GM21390 (cell line): ENCODE measurements around the gene AFF1.
A peak's percentile ranks its signal among the peaks of the same experiment; 100 is the strongest.

Experiments
- ATAC-seq: cut with Tn5 transposase; IDR thresholded peaks from one replicate; pipeline ENCODE4 v1.9.1; 2021; ENCODE audit not compliant: unreplicated experiment

AFF1 gene

DNA sequence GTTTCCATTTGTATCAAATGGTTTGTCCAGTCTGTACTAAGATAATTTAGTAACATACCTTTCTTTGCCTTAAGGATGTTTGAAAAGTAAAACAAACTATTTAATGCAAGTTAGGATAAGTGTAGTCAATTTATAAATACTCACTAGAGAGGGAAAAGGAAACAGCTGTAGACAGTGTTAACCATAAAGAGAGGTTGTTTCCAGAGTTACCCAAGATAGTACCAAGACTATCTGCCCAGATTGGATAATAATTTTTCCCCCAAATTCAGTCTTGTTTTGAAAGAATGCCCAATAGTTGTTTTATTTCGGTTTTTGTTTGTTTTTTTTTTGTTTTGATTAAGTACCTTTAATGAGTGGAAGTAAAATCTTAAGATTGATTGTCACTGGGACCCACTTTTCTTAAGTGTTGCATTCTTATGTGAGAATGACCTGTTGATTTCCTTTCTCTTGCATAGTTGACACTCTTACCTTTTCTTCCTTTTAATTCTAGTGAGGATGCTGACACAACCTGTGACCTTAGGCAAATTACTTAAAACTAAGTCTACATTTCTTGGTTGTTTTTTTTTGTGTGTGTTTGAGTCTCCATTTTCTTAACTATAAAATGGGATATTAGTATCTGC is 12.8 kb downstream of the AFF1 start:
- ATAC-seq: peak; percentile 44

DNA sequence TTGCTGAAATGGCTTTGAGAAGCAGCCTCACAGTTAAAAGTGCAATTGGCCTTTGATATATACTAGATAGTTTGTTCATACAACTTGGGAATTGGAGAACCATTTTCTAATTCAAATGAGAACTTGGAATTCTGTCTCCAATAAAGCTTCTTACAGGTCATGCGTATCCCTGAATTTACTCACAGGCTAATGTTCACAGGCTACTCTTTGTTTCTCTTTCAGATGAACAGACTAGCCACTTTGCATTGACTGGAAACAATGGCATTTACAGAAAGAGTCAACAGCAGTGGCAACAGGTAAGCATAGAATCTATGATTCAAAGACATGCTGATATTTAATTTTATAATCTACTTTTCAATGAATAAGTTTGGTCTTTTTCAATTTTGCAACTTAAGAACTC is 13.5 kb downstream of the AFF1 start:
- no peak for ATAC-seq

DNA sequence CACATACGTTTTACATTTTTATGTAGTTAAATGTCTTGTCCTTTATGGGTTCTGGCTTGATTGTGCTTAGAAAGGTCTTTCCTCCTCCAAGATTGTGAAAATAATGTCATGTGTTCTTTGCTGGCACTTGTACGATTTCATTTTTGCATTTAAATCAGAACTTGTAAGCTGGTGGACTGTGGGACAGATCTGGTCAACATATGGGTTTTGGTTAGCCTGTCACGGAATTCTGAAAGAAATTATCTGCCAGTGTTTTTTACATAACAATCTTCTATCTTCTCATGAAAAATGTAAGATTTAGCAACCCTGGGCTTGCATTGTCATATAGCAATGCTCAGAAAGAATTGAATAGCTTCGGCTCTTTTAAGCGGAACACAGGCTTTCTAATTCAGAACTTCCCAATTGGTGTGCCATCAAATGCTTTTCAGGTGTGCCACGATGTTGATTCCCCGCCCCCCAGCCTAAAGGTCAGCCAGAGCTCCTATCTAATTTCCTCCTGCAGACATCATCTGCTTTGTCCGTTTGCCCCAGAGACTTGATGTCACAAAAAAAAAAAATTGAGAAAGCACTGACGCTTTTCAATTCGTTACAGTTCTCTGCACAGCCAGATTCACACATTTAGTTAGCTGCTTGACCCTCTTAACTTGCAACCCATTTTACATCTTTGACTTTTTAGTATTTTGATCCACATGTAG is 16.2 kb downstream of the AFF1 start:
- no peak for ATAC-seq

DNA sequence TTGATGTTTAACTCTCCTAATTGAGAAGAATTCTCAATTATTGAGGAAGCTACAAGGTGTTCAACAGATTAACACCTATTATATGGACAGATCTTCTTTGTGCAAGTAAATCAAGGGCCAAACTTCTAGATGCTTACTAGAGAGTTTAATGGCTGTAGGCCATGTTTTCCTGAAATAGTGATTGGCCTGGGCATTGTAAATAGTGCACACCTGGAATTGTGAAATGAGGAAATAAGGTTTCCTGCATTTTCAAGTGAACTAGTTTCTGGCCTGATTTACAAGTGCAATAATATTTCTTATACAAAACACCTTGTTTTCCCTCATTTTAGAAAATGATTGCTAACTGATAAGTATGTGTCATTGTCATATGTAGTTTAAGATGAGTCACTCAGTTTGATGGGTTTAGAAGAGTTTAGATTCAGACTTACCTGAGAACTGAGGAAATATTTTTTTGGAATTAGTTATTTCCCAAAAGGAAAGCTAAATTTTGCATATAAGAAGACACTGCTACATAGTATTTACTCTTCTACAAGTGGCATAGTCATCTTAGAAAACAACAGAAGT is 21.2 kb downstream of the AFF1 start:
- ATAC-seq: no peak

DNA sequence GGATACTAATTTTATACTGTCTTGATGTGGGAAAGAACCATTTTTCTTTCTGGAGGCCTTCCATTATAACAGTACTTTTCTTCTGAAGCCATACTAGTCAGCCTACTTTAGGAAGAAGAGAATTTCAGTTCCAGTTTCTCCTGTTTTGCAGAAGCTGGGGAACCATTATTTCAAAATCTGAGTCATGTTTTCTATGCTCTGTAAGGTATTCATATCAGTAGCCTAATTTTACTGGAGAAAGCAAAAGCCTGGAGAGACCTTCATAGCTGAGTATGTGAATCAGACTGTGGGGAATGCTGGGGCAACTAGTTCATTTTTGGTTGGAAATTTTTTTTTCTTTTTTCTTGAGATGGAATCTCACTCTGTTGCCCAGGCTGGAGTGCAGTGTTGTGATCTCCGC is 22.4 kb downstream of the AFF1 start:
- ATAC-seq: peak; percentile 54

DNA sequence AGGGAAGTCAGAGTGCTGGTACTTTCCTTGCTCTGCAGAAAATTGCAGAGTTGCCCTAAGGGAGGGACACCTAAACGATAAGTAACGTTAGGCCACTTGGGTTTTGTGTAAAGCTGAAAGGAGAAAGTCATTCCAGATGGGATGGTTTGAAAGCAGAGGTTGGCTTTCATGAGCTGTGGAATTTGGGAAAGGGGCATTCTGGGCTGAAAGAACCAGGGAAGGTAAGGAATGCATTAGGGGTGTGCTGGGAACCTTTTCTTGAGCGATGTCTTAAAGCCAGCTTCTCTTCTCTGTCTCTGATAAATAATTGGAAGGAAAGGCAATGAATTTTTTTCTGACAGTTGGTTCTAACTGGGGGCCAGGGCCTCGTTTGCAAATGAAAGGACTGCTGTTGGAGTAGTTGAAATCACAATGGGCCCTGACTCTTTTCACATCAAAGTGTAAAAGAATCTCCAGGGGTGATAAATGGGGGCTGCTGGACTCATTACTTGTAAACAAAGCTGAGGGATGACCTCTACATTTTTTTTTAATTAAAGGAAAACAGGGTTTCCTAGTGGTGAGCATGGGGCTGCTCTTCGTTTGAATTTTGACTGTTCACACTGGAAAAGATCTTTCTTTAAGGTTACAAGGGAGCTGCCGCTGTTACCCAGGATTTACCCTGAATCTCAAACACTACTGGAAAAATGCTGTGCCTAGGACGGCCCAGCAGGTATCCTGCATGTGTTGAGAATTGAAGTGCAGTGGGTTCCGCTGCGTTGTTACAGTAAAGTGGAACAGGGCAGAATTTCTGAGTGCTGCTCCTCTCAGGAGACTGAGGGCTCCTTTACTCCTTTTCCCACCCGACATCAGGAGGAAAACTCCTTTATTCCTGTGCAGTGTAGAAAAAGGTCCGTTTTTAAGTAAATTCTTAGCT is 25.0 kb downstream of the AFF1 start:
- ATAC-seq: no peak

DNA sequence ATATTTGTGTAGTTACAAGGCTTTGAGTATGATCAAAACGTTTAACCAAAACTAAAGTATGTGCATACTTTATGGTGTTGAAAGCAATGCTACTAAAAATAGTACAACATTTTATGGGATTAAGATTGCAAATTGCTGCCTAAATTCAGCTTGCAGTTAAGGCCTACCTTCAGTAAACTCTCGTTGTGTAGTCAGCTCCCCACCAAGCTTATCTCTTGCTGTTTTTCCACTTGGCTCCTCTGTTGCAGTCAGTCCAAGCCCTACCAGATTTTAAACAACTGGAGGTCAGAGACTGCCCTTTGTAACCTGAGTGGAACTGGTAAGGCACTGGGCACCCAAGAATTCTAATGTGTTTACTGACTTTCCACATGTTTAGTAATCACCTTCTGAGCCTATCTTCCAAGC is 25.7 kb downstream of the AFF1 start:
- ATAC-seq: no peak

DNA sequence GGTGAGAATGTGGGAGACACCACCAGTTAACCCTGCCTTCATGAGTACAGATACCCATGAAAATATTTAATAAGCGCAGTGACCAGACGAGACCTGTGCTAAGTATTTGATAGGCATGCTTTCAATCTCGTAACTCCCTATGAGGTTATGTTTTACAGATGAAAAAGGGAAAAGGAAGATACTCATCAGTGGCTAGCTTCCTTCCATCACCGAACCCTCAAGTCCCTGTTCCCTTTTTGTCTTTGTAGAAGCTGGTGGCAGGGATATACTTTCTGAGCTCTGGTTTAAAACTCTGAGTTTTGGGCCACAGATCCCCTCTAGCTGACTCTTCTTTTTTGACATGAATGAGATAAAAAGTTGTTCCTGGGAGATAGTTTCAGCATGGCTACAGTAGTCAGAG is 26.3 kb downstream of the AFF1 start:
- ATAC-seq: peak; percentile 12

DNA sequence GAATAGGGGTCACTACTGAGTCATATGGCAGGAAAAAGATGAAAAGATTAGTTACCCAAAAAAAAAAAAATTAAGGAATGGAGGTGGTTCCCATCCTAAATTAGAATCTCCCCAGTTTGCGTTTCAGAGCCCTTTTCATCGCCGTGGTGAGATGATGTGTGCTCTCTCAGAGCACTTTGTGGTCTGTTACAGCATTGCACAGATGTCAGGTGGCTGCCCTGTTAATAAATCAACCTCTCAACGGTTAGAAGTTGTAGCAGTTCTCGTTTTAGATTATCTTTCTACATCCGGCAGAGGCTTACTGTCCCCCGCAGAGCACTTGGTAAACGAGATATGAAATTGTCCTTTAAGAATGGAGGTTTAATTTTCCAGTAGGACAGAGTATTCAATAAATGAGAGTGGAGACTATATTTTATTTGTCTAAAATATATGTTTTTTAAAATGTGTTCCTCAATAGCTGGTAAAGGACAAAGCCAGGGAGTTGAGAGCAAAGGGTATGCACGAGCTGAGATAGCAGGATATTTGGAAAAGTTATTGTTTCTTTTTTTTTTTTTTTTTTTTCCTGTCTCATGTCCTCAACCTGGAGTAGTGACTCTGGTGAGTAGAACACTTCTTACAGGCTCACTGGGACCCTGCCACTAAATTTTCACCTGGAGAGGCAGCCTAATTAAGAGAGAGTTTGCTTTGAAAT is 26.9 kb downstream of the AFF1 start:
- peak; percentile 83 for ATAC-seq

DNA sequence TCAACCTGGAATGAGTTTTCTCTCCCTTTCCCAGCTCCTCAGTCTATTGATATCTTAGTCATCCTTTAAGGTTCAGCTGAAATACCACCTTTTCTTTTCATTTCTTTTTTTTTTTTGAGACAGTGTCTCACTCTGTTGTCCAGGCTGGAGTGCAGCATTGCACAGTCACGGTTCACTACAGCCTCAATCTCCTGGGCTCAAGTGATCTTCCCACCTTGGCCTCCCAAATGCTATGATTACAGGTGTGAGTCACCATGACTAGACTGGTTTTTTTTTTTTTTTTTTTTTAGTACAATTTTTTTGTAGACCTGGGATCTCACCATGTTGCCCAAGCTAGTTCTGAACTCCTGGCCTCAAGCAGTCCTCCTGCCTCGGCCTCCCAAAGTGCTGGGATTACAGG is 28.9 kb downstream of the AFF1 start:
- ATAC-seq: no peak

DNA sequence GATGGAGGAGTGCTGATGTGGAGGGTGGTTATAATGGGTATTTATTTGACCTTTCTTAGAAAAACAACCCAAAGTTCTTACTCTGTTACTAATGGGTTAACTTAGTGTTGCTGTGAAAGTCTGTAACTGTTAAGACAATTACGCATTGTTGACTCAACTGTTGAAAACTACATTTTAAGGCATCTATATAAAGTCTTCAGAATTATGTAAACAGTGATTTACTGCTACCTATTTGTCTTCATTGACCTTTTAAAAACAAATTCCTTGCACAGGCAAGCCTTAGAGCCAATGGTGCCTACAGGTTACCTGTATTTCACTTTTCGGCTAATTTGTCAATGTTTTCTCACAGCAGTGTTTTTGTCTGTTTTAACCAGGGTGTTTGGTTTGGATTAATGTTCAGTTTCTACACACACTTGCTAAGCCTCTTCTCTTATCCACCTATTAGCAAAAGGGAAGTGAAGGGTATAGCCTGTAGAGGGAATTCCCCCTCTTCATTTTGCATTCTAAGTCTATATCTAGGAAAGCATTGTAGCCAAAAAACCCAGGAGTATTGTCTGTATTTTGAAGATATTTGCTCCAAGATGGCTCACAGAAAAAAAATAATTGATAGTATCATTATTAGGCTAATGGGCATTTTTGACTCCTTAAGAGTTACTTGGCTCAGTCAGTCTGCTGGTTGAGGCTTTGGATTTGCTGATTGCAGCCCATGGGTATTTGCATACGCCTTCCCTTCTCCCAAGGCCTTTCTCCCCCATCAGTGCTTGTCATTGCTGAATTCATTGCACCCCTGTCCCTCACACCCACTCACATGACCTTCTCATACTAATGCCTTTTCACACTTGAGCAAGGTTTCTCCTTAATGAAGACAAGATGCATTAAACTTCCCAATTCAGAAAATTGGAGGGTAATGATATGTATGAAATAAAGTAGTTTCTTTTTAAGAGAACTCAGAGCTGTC is 30.5 kb downstream of the AFF1 start:
- peak; percentile 44 for ATAC-seq

DNA sequence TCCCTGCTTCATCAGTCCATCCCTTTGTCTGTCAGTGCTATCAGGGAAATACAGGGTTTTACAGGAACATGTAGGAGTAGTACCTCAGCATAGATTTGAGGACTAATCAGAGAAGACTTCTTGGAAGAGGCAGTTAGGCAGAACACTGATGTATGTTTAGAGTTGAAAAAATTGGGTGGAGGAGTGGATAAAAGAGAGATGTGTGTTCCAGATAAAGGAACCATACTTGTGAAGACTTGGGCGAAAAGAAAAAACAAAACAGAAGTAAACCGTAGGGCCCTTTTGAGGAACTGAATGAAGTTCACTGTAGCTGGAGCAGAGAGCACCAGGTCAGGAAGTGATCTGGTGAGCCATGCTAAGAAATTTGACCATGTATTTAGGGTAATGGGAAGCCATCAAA is 32.3 kb downstream of the AFF1 start:
- no peak for ATAC-seq

DNA sequence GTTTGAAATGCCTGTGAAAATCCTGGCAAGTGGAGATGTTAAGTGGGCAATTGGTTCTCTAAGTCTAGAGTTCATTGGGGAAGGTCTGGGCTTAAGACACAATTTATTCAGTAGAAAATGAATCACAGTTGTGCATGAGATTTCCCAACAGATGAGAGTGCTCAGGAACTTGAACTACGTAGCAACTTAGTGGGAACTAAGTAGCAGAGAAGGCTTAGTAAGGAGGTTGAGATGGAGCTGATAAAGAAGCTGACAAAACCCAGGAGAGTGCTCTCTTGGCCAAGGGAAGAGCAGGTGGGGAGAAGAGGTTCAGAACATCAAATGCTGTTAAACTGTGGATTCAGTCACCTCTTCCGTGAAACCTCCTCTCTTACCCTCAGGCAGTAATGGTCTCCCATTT is 33.0 kb downstream of the AFF1 start:
- ATAC-seq: no peak

DNA sequence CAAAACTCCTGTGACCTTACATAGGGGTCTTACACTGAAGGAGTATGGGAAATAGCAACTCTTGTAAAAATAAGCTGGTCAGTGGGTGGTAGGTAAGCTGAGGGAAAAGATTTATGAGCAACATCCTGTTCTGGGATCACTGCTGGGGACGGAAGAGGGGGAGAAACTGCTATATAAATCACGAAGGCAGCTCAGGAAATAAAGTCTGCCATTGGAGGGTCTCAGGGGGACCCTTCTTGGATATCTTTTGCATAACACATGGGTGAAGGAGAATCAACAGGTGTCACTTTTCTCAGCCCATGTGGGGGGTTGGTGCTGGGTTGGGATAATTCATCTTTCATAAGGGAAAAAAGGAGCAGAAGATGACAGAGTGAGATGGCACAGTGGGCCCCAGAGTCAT is 33.7 kb downstream of the AFF1 start:
- no peak for ATAC-seq

DNA sequence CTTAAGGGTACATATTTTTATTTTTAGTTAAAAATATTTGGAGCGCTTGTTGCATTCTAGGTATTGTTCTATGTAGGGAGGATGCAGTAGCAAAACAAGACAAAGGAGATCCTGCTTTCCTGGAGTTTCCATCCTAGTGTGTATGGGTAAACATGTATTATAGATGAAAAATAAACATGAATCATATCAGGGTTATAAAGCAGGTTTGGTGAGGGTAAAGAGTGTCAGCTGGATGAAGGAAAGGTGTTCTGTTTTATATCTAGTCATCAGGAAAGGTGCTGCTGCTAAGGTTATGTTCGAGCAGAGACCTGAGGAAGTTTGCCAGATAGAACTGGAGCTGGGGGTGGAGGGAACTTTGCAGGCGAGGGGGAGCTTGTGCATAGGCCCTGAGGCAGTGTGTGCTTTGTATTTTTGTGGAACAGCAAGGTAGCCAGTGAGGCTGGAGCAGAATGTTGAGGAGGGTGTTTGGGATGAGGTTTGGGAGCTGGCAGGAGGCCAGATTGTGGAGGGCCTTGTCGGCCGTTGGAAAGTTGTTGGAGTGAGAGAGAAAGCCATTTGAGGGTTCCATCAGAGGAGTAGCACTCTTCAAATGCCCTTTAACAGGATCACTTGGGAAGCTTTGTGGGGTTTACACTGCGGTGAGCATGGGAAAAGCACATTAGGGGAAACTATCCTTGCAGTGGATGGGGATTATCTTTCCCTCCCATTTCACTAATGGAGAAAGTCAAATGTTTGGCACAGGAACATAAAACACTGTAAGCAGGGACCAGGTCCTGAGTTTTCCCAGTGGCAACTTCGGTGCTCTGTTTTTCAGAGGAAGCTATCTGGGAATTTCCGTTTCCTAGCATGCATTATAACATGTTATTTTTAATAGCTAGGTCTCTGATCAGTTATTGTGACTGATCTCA is 35.9 kb downstream of the AFF1 start:
- no peak for ATAC-seq

DNA sequence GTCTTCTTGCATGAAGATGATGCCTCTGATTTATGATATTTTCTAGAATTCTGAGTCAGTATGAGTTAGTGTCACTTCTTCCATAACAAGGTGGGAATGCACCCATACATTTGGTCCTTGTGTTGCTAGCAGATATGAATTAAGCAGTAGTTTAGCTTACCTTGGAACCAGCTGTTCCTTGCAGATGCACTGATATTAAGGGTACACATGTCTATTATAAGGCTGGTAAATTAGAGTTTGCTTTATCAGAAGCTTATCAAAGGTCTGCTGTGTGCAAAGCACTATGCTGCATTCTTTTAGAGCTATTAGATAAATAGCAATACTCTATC is 36.5 kb downstream of the AFF1 start:
- no peak for ATAC-seq

DNA sequence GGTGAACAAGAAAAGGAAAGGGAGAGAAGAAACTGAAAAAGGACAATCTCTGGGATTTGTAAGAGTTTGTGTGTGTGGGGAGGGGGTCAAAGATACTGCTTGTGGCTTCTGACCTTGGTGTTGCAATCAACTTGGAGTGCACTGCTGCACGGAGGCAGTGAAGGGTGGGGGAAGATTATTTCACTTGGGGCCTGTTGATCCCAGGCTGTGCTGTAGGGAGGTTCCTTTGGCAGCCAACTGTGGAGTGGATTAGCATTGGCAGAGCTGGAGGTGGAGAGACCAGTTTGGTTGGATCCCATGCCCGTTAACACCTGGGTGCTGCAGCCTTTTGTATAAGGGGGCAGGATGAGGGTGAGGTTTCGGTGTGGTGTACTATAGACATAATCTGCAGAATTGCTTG is 38.2 kb downstream of the AFF1 start:
- no peak for ATAC-seq

DNA sequence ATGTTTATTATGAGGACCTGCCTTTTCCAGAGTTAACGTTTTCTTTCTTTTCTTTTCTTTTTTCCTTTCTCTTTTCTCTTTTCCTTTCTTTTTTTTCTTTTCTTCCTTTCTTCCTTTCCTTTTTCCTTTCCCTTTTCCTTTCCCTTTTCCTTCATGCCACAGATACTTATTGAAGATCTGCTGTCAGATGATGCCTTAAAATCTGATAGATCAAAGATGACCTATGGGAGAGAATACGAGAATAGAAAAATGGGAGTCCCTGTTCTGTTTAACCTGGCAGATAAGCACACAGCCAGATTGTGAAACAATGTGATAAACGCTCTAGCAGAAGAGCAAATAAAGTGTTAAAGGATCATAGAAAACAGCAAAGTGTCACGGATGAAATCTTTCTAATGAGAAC is 38.9 kb downstream of the AFF1 start:
- no peak for ATAC-seq

DNA sequence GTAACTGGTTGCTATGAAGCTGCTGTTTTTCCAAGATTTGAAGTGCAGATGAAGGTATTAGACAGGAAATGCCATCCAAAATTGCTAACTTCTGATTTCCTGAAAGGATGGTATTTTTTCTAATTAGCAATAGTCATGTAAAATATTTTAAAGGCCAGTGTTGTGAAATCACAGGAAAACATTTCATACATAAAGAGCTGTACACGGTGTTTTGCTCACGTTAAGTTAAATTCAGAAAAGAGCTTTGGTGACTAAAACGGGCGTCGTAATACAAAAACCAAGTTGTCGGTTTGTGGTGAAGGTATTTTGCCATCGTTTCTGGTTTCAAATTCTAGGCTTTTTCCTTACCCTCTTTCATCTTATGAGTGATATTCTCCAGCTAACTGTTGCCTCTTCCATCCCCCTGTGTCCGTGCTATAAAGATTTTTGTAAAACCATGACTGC is 39.8 kb downstream of the AFF1 start:
- no peak for ATAC-seq
